NCI-H128 (cell line): ENCODE measurements around the gene UNC45A.
"Not testable (repeated sequence)": the region's sequence is repeated elsewhere in the genome, so short reads cannot be mapped to it uniquely, and the experiment has no call there.

Source experiments
- DNase-seq: peaks from one replicate; lab custom pipeline; 2025; ENCODE audit not compliant: unreplicated experiment; lab: John Stamatoyannopoulos, UW

The UNC45A gene, protein sequence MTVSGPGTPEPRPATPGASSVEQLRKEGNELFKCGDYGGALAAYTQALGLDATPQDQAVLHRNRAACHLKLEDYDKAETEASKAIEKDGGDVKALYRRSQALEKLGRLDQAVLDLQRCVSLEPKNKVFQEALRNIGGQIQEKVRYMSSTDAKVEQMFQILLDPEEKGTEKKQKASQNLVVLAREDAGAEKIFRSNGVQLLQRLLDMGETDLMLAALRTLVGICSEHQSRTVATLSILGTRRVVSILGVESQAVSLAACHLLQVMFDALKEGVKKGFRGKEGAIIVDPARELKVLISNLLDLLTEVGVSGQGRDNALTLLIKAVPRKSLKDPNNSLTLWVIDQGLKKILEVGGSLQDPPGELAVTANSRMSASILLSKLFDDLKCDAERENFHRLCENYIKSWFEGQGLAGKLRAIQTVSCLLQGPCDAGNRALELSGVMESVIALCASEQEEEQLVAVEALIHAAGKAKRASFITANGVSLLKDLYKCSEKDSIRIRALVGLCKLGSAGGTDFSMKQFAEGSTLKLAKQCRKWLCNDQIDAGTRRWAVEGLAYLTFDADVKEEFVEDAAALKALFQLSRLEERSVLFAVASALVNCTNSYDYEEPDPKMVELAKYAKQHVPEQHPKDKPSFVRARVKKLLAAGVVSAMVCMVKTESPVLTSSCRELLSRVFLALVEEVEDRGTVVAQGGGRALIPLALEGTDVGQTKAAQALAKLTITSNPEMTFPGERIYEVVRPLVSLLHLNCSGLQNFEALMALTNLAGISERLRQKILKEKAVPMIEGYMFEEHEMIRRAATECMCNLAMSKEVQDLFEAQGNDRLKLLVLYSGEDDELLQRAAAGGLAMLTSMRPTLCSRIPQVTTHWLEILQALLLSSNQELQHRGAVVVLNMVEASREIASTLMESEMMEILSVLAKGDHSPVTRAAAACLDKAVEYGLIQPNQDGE

GRCh38 chr15:90934949-90935751 is at the start of gene UNC45A:
Gene UNC45A (plus strand): TSS chr15:90935285. CDS start chr15:90935325, 40 bp downstream.
- peak; percentile 84 for DNase-seq

- no peak for DNase-seq
Observed at GRCh38 chr15:90885432-90886290, 49.4 kb upstream of the UNC45A start.

GRCh38 chr15:90886291-90886614 is 48.8 kb upstream of the UNC45A start:
- no peak for DNase-seq

- no peak for DNase-seq
Observed at GRCh38 chr15:90887037-90887481, 48.0 kb upstream of the UNC45A start.

- DNase-seq, result no peak
Observed at GRCh38 chr15:90889313-90889730, 45.8 kb upstream of the UNC45A start.

DNA sequence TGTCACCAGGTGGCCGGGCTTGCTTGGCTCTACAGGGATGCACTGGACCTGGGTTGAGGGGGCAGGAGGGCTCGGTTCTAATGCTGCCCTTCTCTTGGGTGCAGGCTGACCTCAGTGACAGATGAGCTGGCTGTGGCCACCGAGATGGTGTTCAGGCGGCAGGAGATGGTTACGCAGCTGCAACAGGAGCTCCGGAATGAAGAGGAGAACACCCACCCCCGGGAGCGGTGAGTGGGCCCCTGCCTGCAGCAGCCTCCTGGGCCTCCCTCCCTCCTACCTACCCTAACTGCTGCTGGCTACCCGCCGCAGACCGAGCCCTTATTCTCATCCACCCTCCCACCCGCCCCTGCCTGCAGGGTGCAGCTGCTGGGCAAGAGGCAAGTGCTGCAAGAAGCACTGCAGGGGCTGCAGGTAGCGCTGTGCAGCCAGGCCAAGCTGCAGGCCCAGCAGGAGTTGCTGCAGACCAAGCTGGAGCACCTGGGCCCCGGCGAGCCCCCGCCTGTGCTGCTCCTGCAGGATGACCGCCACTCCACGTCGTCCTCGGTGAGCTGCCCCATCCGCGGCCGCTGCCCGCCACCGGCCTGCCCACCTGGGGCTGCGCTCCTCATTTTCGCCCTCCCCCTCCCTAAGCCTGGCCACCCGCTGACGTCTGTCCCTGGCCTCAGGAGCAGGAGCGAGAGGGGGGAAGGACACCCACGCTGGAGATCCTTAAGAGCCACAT is 45.2 kb upstream of the UNC45A start:
- no peak for DNase-seq

- no peak for DNase-seq
Observed at GRCh38 chr15:90890839-90891238, 44.2 kb upstream of the UNC45A start.

GRCh38 chr15:90891346-90891949 is 43.6 kb upstream of the UNC45A start:
- DNase-seq, result no peak

DNA sequence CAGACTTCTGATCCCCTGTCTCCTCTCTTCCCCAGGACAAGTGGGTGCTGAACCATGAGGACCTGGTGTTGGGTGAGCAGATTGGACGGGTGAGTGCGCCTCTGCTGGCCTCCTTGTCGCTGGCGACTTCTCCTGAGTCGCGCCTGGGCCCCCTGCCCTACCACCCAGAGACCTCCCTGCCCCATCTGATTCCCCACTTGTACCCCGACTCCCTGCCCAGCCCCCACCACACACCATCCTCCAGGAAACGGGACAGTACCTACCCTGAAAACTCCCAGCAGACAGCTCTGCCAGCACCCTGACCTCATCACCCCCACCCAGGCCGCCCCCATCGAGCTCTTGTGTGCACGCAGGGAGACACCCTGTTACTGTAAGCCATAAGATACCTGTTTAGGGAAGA is 43.1 kb upstream of the UNC45A start:
- DNase-seq, result no peak

- no peak for DNase-seq
Observed at GRCh38 chr15:90892498-90893174, 42.4 kb upstream of the UNC45A start.

GRCh38 chr15:90893175-90894090 is 41.7 kb upstream of the UNC45A start:
- DNase-seq, result no peak

- DNase-seq, result no peak
Observed at GRCh38 chr15:90895571-90896117, 39.4 kb upstream of the UNC45A start.

DNA sequence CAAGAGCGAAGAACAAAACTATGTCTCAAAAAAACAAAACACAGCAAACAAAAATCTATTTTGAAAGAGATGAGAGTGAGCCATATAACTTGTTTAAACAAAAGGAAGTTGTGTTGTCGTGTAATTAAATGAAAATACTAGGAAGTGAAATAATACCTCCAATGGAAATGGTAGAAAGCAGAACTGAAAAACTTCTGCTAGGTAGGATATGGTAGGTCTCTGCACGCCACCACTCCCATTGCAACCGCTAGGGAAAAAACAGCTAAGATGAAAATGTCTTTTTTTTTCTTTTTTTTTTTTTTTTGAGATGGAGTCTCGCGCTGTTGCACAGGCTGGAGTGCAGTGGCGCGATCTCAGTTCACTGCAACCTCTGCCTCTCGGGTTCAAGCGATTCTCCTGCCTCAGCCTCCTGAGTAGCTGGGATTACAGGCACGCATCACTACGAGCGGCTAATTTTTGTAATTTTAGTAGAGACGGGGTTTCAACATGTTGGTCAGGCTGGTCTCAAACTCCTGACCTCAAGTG is 37.9 kb upstream of the UNC45A start:
- DNase-seq, result not testable (repeated sequence)

- DNase-seq, result no peak
Observed at GRCh38 chr15:90901175-90902039, 33.7 kb upstream of the UNC45A start.

DNA sequence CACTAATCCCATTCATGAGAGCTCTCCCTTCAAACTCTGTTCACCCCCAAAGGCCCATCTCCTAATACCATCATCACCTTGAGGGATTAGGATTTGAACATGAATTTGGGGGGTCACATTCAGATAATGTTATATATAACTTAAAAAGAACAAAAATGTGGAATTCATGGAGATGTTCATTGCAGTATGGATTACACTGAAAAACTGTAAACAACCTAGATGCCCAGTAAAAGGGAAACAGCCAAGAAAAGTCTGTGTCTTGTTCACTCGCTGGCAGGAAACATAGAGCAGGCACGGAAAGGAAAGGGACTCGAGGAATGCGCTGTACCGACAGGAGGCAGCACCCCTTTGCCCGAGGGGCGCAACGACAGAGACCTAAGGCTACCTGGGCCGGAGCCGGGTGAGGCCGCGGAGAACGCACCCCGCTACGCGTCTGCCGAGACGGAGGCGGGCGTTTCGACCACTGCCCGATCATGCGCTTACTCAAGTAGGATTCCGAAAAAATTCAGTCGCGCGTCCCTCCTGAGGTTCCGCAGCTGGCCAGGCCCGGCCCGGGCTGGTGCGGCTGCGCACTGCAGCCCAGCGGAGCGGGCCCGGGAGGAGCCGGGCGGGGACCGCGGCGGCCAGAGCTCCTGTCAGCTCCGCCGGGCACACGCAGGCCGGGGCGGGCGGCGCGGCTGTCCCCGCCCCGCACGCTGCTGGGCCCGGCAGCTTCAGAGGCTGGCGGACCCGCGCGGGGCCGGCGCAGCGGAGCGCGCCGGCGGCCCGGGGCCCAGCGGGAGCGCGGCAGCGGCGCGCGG is 32.8 kb upstream of the UNC45A start:
- peak; percentile 25 for DNase-seq
